Smooth muscle cell (in vitro differentiated cells): ENCODE results near the gene ZNF20. TPM values are rescaled to one million over a fixed set of nuclear protein-coding genes. Genes with fewer than 3 reads are reported as not detected.

Experiments
- DNase-seq: peaks from one replicate; lab custom pipeline; 2025; ENCODE audit not compliant: unreplicated experiment; lab: John Stamatoyannopoulos, UW
- H2AFZ ChIP-seq: fragments of 200-600 bp; sonication (generic); 2 replicates; pipeline ENCODE4 v1.6.0; 2016; ENCODE audit warnings: antibody characterized with exemption, low read depth, mild to moderate bottlenecking
- H3F3A ChIP-seq: fragments of 200-600 bp; sonication (generic); 2 replicates; pipeline ENCODE4 v1.6.0; 2017; ENCODE audit warnings: antibody characterized with exemption, low read depth
- H3K27ac ChIP-seq: fragments of 200-600 bp; sonication (generic); 2 replicates; pipeline ENCODE4 v1.5.1; 2016; ENCODE audit warnings: low read depth, mild to moderate bottlenecking
- H3K27me3 ChIP-seq: fragments of 200-600 bp; sonication (generic); 2 replicates; pipeline ENCODE4 v1.6.1; 2016; ENCODE audit warnings: low read depth, mild to moderate bottlenecking
- H3K36me3 ChIP-seq: fragments of 200-600 bp; sonication (generic); 2 replicates; pipeline ENCODE4 v1.5.1; 2016; ENCODE audit warnings: low read depth
- H3K4me1 ChIP-seq: fragments of 200-600 bp; sonication (generic); 2 replicates; pipeline ENCODE4 v1.5.1; 2016; ENCODE audit warnings: low read depth
- H3K4me2 ChIP-seq: fragments of 200-600 bp; sonication (generic); 2 replicates; pipeline ENCODE4 v1.6.0; 2016; ENCODE audit warnings: mild to moderate bottlenecking
- H3K4me3 ChIP-seq: fragments of 200-600 bp; sonication (generic); 2 replicates; pipeline ENCODE4 v1.5.1; 2016; ENCODE audit warnings: mild to moderate bottlenecking
- H3K79me2 ChIP-seq: fragments of 200-600 bp; sonication (generic); 2 replicates; pipeline ENCODE4 v1.6.0; 2016; ENCODE audit warnings: low read depth, mild to moderate bottlenecking
- H3K9ac ChIP-seq: fragments of 200-600 bp; sonication (generic); 2 replicates; pipeline ENCODE4 v1.6.0; 2016; ENCODE audit warnings: low read depth
- H3K9me3 ChIP-seq: fragments of 200-600 bp; sonication (generic); replicated peaks from 2 replicates; pipeline ENCODE4 v1.5.1; 2016; ENCODE audit warnings: low read depth
- H4K20me1 ChIP-seq: fragments of 200-600 bp; sonication (generic); 2 replicates; pipeline ENCODE4 v1.6.0; 2016; ENCODE audit warnings: low read depth
- CTCF ChIP-seq: fragments of 200-600 bp; sonication (generic); IDR thresholded peaks from 2 replicates; pipeline ENCODE4 v1.5.1; 2017; ENCODE audit warnings: borderline replicate concordance, mild to moderate bottlenecking, antibody characterized with exemption; ENCODE audit not compliant: insufficient read depth, poor library complexity, severe bottlenecking
- WGBS: methylation state at CpG from one replicate; pipeline ENCODE4 v1.1.7; 2016; ENCODE audit warnings: low lambda C conversion rate; 5-methylcytosine and 5-hydroxymethylcytosine counted together
- polyA plus RNA-seq: library from polyadenylated mRNA; unstranded; fragments of >200 nt; fragmentation: Nextera tagmentation; extraction: Ambion mirVana; gene quantifications from 2 replicates; pipeline ENCODE4 v1.2.1, GENCODE V29; 2016
- total RNA-seq: library from RNA; depleted of rRNA; stranded (reverse); fragments of >200 nt; gene quantifications from 2 replicates; pipeline ENCODE4 v1.2.3, GENCODE V29; 2014

Gene ZNF20
- total and polyA plus RNA-seq, 2 experiments from 2014 or later = 0.46 to 1.3 TPM

- DNase-seq = no peak
- Histone ChIP-seq H3K27me3 (no peaks in the 10 kb centered on the region), H3F3A (no peaks in the 10 kb centered on the region), H3K27ac (no peak overlapping the region), H4K20me1 (no peaks in the 10 kb centered on the region), H3K9me3 (peaks cover 11% of the 10 kb centered on the region), H3K79me2 (no peaks in the 10 kb centered on the region), H3K4me3 (no peak overlapping the region), H3K9ac (no peak overlapping the region), H3K36me3 (peaks cover 16% of the 10 kb centered on the region), H2AFZ (no peak overlapping the region), H3K4me2 (no peak overlapping the region), H3K4me1 (no peaks in the 10 kb centered on the region)
- WGBS = 97% methylated on average over 33 of the region's 33 CpGs
- TF ChIP-seq CTCF = no peak
Measured at GRCh38 chr19:12117201-12117970, 22.8 kb downstream of the ZNF20 start.

DNA sequence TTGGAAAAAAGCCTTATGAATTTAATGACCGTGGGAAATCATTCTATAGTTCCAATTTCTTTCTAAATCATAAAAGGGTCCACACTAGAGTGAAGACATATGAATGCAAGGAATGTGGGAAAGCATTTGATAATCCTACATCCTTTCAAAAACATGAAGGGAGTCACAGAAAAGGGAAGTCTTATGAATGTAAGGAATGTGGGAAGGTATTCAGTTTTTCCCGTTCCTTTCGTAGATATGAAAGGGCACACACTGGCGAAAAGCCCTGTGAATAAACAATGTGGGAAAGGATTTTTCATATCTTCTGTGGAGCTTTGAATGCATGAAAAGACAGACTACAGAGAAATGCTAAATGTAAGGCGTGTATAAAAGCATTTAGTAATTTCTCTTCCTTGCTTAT lies 27.0 kb downstream of the ZNF20 start:
- Histone ChIP-seq H3K4me3 (no peak overlapping the region), H2AFZ (no peak overlapping the region), H3K79me2 (no peaks in the 10 kb centered on the region), H3K36me3 (peaks cover 45% of the 10 kb centered on the region), H3K9me3 (peaks cover 36% of the 10 kb centered on the region), H3K9ac (no peak overlapping the region), H3K27ac (no peak overlapping the region), H3K4me1 (no peaks in the 10 kb centered on the region), H3F3A (no peaks in the 10 kb centered on the region), H4K20me1 (no peaks in the 10 kb centered on the region), H3K27me3 (no peaks in the 10 kb centered on the region), H3K4me2 (no peak overlapping the region)
- DNase-seq = no peak
- WGBS = 97% methylated on average over 5 of the region's 5 CpGs
- TF ChIP-seq CTCF = no peak

GRCh38 chr19:12112701-12113100 lies 27.4 kb downstream of the ZNF20 start:
- no peaks in the 10 kb centered on the region for H3K27me3 ChIP-seq
- no peaks in the 10 kb centered on the region for H3K79me2 ChIP-seq
- TF ChIP-seq CTCF = no peak
- no peaks in the 10 kb centered on the region for H3K4me1 ChIP-seq
- 97% methylated on average over 8 of the region's 8 CpGs for WGBS
- no peak for DNase-seq
- H2AFZ ChIP-seq = no peak overlapping the region
- no peaks in the 10 kb centered on the region for H4K20me1 ChIP-seq
- H3K9ac ChIP-seq = no peak overlapping the region
- no peak overlapping the region for H3K4me2 ChIP-seq
- H3F3A ChIP-seq = no peaks in the 10 kb centered on the region
- no peak overlapping the region for H3K4me3 ChIP-seq
- H3K27ac ChIP-seq = no peak overlapping the region
- H3K9me3 ChIP-seq = peaks cover 36% of the 10 kb centered on the region
- H3K36me3 ChIP-seq = peaks cover 45% of the 10 kb centered on the region
